Panc1 (cell line): Measurements from ENCODE around the gene HIPK4.

Experiments used
- CTCF ChIP-seq: fragments of 450-650 bp; IDR thresholded peaks from 2 replicates; pipeline ENCODE4 v1.5.1; 2017; ENCODE audit warnings: mild to moderate bottlenecking
- POLR2AphosphoS5 ChIP-seq: IDR thresholded peaks from 2 replicates; pipeline ENCODE4 v1.6.1; 2012; ENCODE audit warnings: mild to moderate bottlenecking, low read depth, low read length, moderate library complexity
- SIN3A ChIP-seq: IDR thresholded peaks from 2 replicates; pipeline ENCODE4 v1.6.1; 2012; ENCODE audit warnings: low read depth, mild to moderate bottlenecking, low read length, moderate library complexity, borderline replicate concordance; ENCODE audit not compliant: insufficient read depth
- TCF7L2 ChIP-seq: IDR thresholded peaks from 2 replicates; pipeline ENCODE4 v1.6.1; 2011; ENCODE audit warnings: mild to moderate bottlenecking, low read depth, low read length, inconsistent platforms

- TF ChIP-seq POLR2AphosphoS5 (no peak), CTCF (no peak), TCF7L2 (no peak), SIN3A (no peak)
Observed at GRCh38 chr19:40367577-40368434, 22.2 kb downstream of the HIPK4 start.
